B cell (primary cell): ENCODE results near the gene RPA3. TPM values are rescaled to one million over a fixed set of nuclear protein-coding genes. Genes with fewer than 3 reads are reported as not detected.

Experiments
- ATAC-seq: fragments of 200-7000 bp; cut with Tn5 transposase; one replicate; pipeline ENCODE4 v1.10.0; 2021; ENCODE audit warnings: low read depth, mild to moderate bottlenecking, moderate number of reproducible peaks, moderate library complexity
- CTCF ChIA-PET: fragments of 350-600 bp; sonication (Branson Sonifier 250); formaldehyde crosslinking; loops from one replicate; lab custom pipeline; 2021; ENCODE audit warnings: antibody characterized with exemption, inconsistent platforms; lab: Charles Lee
- POLR2A ChIA-PET: fragments of 350-600 bp; sonication (Branson Sonifier 250); formaldehyde crosslinking; loops from one replicate; lab custom pipeline; 2021; ENCODE audit warnings: antibody characterized with exemption; lab: Charles Lee
- DNase-seq: peaks from one replicate; pipeline ENCODE4 v3.0.0; 2013
- H2AFZ ChIP-seq: 2 replicates; pipeline ENCODE4 v1.6.1; 2012; ENCODE audit warnings: mild to moderate bottlenecking, low read depth, low read length; ENCODE audit not compliant: insufficient read depth, poor library complexity, severe bottlenecking
- H3K27ac ChIP-seq, 2 donors: 1 replicate in 1 of 2; 2 replicates in 1 of 2; pipeline ENCODE4 v1.5.1; 2012 to 2013; ENCODE audit warnings: low read length in 2 of 2, mild to moderate bottlenecking in 2 of 2, moderate library complexity in 1 of 2
- H3K27me3 ChIP-seq, 4 experiments: fragments of 200-600 bp in 1 of 4; sonication (generic) in 1 of 4; replicated peaks in 1 of 4; 1 replicate in 2 of 4; 2 replicates in 2 of 4; pipeline versions ENCODE4 v1.6.1 to v1.7.0; 2013 to 2016; ENCODE audit warnings: low read length in 3 of 4, mild to moderate bottlenecking in 2 of 4, mixed read lengths in 1 of 4, moderate library complexity in 1 of 4; ENCODE audit not compliant: insufficient read depth in 4 of 4, control insufficient read depth in 3 of 4; ENCODE audit errors: control extremely low read depth in 1 of 4
- H3K36me3 ChIP-seq, 2 experiments: replicated peaks in 1 of 2; 1 replicate in 1 of 2; 2 replicates in 1 of 2; pipeline versions ENCODE4 v1.6.1 to v1.7.1; 2013; ENCODE audit warnings: low read length in 1 of 2; ENCODE audit not compliant: insufficient read depth in 2 of 2, control insufficient read depth in 1 of 2; ENCODE audit errors: control extremely low read depth in 1 of 2, extremely low read depth in 1 of 2
- H3K4me1 ChIP-seq, 2 donors: fragments of 200-600 bp in 1 of 2; sonication (generic) in 1 of 2; 1 replicate in 1 of 2; 2 replicates in 1 of 2; pipeline versions ENCODE4 v1.5.1 to v1.6.1; 2013 to 2017; ENCODE audit warnings: low read length in 2 of 2; ENCODE audit not compliant: control insufficient read depth in 2 of 2, insufficient read depth in 2 of 2
- H3K4me2 ChIP-seq: replicated peaks from 2 replicates; pipeline ENCODE3; 2012; ENCODE audit warnings: mild to moderate bottlenecking, low read depth, low read length; ENCODE audit not compliant: poor library complexity, severe bottlenecking
- H3K4me3 ChIP-seq, 5 experiments: fragments of 200-600 bp in 1 of 5; sonication (generic) in 1 of 5; 1 replicate in 3 of 5; 2 replicates in 2 of 5; pipeline versions ENCODE4 v1.5.1 to v1.7.0; 2011 to 2016; ENCODE audit warnings: low read length in 4 of 5, mild to moderate bottlenecking in 4 of 5, low read depth in 2 of 5, control low read depth in 1 of 5, moderate library complexity in 1 of 5; ENCODE audit not compliant: insufficient read depth in 1 of 5; ENCODE audit errors: control extremely low read depth in 1 of 5, extremely low read depth in 1 of 5
- H3K79me2 ChIP-seq: fragments of 200-600 bp; sonication (generic); one replicate; pipeline ENCODE4 v1.6.0; 2016; ENCODE audit warnings: low read length; ENCODE audit not compliant: control insufficient read depth, insufficient read depth
- H3K9ac ChIP-seq: fragments of 200-600 bp; sonication (generic); 2 replicates; pipeline ENCODE4 v1.6.1; 2017; ENCODE audit warnings: mild to moderate bottlenecking, low read length, moderate library complexity
- H3K9me3 ChIP-seq, 3 donors: one replicate each; pipeline versions ENCODE4 v1.6.1 to v1.7.1; 2013; ENCODE audit warnings: low read length in 2 of 3; ENCODE audit not compliant: control insufficient read depth in 2 of 3, insufficient read depth in 1 of 3; ENCODE audit errors: control extremely low read depth in 1 of 3
- H4K20me1 ChIP-seq: 2 replicates; pipeline ENCODE4 v1.6.0; 2012; ENCODE audit warnings: mild to moderate bottlenecking, low read length; ENCODE audit not compliant: insufficient read depth, control insufficient read depth, poor library complexity, severe bottlenecking
- H3K27ac Mint-ChIP-seq: one replicate; pipeline ENCODE4 v1.8.0; 2021; ENCODE audit warnings: mixed read lengths
- H3K27me3 Mint-ChIP-seq: one replicate; pipeline ENCODE4 v1.8.0; 2021; ENCODE audit warnings: mixed read lengths
- H3K4me1 Mint-ChIP-seq: one replicate; pipeline ENCODE4 v1.8.0; 2021; ENCODE audit warnings: mixed read lengths
- H3K4me3 Mint-ChIP-seq: one replicate; pipeline ENCODE4 v1.8.0; 2021; ENCODE audit warnings: mixed read lengths
- H3K9me3 Mint-ChIP-seq: one replicate; pipeline ENCODE4 v1.8.0; 2022; ENCODE audit warnings: mixed read lengths; ENCODE audit not compliant: insufficient read depth
- EZH2 ChIP-seq: IDR thresholded peaks from 2 replicates; pipeline ENCODE4 v1.6.1; 2012; ENCODE audit warnings: borderline replicate concordance, low read depth, mild to moderate bottlenecking, moderate library complexity, low read length; ENCODE audit not compliant: insufficient read depth, poor library complexity, severe bottlenecking
- WGBS: methylation state at CpG from one replicate; pipeline ENCODE4 v1.1.5; 2013; ENCODE audit warnings: missing lambda C conversion rate; ENCODE audit not compliant: insufficient coverage; 5-methylcytosine and 5-hydroxymethylcytosine counted together
- intact Hi-C: fragments of 100-400 bp; cut with micrococcal nuclease; formaldehyde crosslinking; loops from one replicate; pipeline ENCODE4 v1.10.0; 2022
- polyA plus RNA-seq: library from polyadenylated mRNA; depleted of rRNA; stranded (reverse); fragments of >200 nt; gene quantifications from 2 replicates; pipeline ENCODE4 v1.2.3, GENCODE V29; 2012
- total RNA-seq, 2 donors: library from RNA; stranded (reverse); fragments of 120-200 nt in 1 of 2; gene quantifications; 1 replicate in 1 of 2; 2 replicates in 1 of 2; pipeline versions ENCODE4 v1.2.3 to v1.2.4, GENCODE V29; 2013 to 2022
- TF ChIP-seq, protein P1 (sequence below): fragments of 200-600 bp; IDR thresholded peaks from one replicate; pipeline ENCODE4 v1.8.0; 2022; ENCODE audit warnings: antibody characterized with exemption, mild to moderate bottlenecking

Gene RPA3
- total and polyA plus RNA-seq, 2 donors (not counting 1 experiment from before 2014, with no cell fraction given): 25.6 to 49.3 TPM

DNA sequence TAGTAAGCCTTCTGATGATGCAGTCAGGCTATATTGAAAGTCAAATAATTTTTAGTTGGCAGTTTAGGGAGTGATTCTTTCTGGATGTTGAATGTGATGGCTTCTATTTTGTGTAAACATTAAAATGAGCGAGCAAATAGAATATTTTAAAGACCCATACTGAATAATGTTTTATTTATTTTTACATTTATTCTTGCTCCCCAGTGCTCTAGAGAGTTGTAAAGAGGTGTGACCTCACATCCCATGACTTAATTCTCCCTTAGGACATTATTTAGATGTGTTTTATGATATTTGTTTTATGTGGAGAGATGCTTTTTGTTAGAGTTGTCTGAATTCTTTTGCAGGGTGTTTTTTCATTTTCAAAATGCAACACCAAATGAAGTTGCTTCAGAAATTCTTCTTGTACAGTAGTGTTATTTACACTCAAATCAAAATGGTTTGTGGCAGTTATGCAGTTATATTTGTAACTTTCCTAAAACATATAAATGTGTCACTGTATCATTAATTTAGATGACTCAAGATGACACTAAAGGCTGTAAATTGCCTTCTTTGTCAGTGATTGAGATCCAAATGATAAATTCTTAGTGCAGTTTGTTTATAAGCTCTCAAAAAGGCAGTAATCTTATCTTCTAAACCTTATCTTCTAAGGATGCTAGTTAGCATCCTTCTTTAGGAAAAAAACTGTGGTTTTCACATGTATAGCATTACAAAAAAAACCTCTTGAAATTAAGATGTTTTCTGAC, 65.4 kb downstream of the RPA3 start:
- Histone ChIP-seq H2AFZ (no peak overlapping the region), H3K4me3 (no peak overlapping the region), H3K79me2 (peaks cover 92% of the 10 kb centered on the region), H4K20me1 (peaks cover 51% of the 10 kb centered on the region), H3K4me1 (no peaks in the 10 kb centered on the region), H3K27ac (no peak overlapping the region), H3K4me2 (no peak overlapping the region), H3K36me3 (no peaks in the 10 kb centered on the region), H3K27me3 (no peaks in the 10 kb centered on the region), H3K9ac (no peak overlapping the region), H3K9me3 (peaks cover 0 to 1% (median 0%) of the 10 kb centered on the region in 3 donors)
- peaks cover 55% of the 10 kb centered on the region for H3K4me1 Mint-ChIP-seq
- H3K27ac Mint-ChIP-seq: no peak overlapping the region
- H3K9me3 Mint-ChIP-seq: peaks cover 2% of the 10 kb centered on the region
- TF ChIP-seq, protein P1, sequence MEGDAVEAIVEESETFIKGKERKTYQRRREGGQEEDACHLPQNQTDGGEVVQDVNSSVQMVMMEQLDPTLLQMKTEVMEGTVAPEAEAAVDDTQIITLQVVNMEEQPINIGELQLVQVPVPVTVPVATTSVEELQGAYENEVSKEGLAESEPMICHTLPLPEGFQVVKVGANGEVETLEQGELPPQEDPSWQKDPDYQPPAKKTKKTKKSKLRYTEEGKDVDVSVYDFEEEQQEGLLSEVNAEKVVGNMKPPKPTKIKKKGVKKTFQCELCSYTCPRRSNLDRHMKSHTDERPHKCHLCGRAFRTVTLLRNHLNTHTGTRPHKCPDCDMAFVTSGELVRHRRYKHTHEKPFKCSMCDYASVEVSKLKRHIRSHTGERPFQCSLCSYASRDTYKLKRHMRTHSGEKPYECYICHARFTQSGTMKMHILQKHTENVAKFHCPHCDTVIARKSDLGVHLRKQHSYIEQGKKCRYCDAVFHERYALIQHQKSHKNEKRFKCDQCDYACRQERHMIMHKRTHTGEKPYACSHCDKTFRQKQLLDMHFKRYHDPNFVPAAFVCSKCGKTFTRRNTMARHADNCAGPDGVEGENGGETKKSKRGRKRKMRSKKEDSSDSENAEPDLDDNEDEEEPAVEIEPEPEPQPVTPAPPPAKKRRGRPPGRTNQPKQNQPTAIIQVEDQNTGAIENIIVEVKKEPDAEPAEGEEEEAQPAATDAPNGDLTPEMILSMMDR: no peak
- no peak for TF ChIP-seq EZH2
- POLR2A ChIA-PET: no interaction called here
- WGBS: no CpG with 5 or more reads among the region's 1 CpG
- intact Hi-C loops: no loop called here
- CTCF ChIA-PET: no interaction called here
- DNase-seq: no peak
- H3K4me3 Mint-ChIP-seq: no peak overlapping the region
- no peaks in the 10 kb centered on the region for H3K27me3 Mint-ChIP-seq
- no peak for ATAC-seq

- WGBS: no CpG with 5 or more reads among the region's 3 CpGs
These were observed 66.9 kb downstream of the RPA3 start for GRCh38 chr7:7651479-7651878.

More at GRCh38 chr7:7651479-7651878, 66.9 kb downstream of the RPA3 start:
- Histone ChIP-seq H3K9me3 (peaks cover 0 to 3% (median 0%) of the 10 kb centered on the region in 3 donors), H3K27me3 (no peaks in the 10 kb centered on the region), H3K27ac (no peak overlapping the region), H3K4me2 (no peak overlapping the region), H3K9ac (no peak overlapping the region), H3K79me2 (peaks cover 95% of the 10 kb centered on the region), H3K4me3 (no peak overlapping the region), H4K20me1 (peaks cover 60% of the 10 kb centered on the region), H3K4me1 (no peaks in the 10 kb centered on the region), H3K36me3 (no peaks in the 10 kb centered on the region), H2AFZ (no peak overlapping the region)
- Mint-ChIP-seq H3K9me3 (peaks cover 2% of the 10 kb centered on the region), H3K27ac (no peak overlapping the region), H3K27me3 (no peaks in the 10 kb centered on the region), H3K4me1 (peaks cover 49% of the 10 kb centered on the region), H3K4me3 (no peak overlapping the region)
- ChIA-PET POLR2A (no interaction called here), CTCF (no interaction called here)
- ATAC-seq (no peak), DNase-seq (no peak)
- intact Hi-C loops: no loop called here
- no peak for TF ChIP-seq EZH2
- TF ChIP-seq, protein P1: no peak
